ENCODE results near the gene ZNF460. TPM values are rescaled to one million over a fixed set of nuclear protein-coding genes. Genes with fewer than 3 reads are reported as not detected.

The ZNF460 gene
- total and polyA plus RNA-seq, 2 of the 8 experiments (the other 6 are each of a cell fraction or from before 2014, with no cell fraction given): 9.3 to 57.9 TPM

GRCh38 chr19:57290970-57291369 lies 10.7 kb downstream of the ZNF460 start (continued):
- TF ChIP-seq SP2 (IDR thresholded peaks at IDR 0.05; ENCODE audit: low read length): no peak
